Aorta (tissue), 5 donors: ENCODE measurements around the gene SHLD2. TPM values are rescaled to one million over a fixed set of nuclear protein-coding genes. Genes with fewer than 3 reads are reported as not detected.
"Not testable (repeated sequence)": the region's sequence is repeated elsewhere in the genome, so short reads cannot be mapped to it uniquely, and the experiment has no call there.

ENCODE experiments used
- ATAC-seq: fragments of 200-7000 bp; cut with Tn5 transposase; one replicate; pipeline ENCODE4 v1.9.1; 2022; ENCODE audit warnings: moderate library complexity; ENCODE audit not compliant: low FRiP score
- DNase-seq, 2 donors: peaks; one replicate each; pipeline ENCODE4 v3.0.0-alpha.2; 2020
- H3K27ac ChIP-seq, 2 donors: one replicate each; pipeline ENCODE4 v1.5.1; 2013; ENCODE audit warnings: low read length in 2 of 2, mild to moderate bottlenecking in 2 of 2, moderate library complexity in 2 of 2, control low read depth in 1 of 2, inconsistent platforms in 1 of 2, low read depth in 1 of 2
- H3K27me3 ChIP-seq, 2 donors: one replicate each; pipeline ENCODE4 v1.6.1; 2013; ENCODE audit warnings: control low read depth in 1 of 2, low read length in 1 of 2, mild to moderate bottlenecking in 1 of 2, moderate library complexity in 1 of 2; ENCODE audit not compliant: insufficient read depth in 2 of 2, control insufficient read depth in 1 of 2
- H3K36me3 ChIP-seq, 2 donors: one replicate each; pipeline ENCODE4 v1.6.1; 2013; ENCODE audit warnings: control low read depth in 1 of 2, low read length in 1 of 2, mild to moderate bottlenecking in 1 of 2; ENCODE audit not compliant: insufficient read depth in 2 of 2, control insufficient read depth in 1 of 2
- H3K4me1 ChIP-seq, 2 donors: one replicate each; pipeline ENCODE4 v1.6.1; 2013; ENCODE audit warnings: low read length in 2 of 2, control low read depth in 1 of 2, mild to moderate bottlenecking in 1 of 2, moderate library complexity in 1 of 2; ENCODE audit not compliant: insufficient read depth in 2 of 2, control insufficient read depth in 1 of 2
- H3K4me3 ChIP-seq, 2 donors: one replicate each; pipeline ENCODE4 v1.5.1; 2013; ENCODE audit warnings: low read length in 2 of 2, control low read depth in 1 of 2, mild to moderate bottlenecking in 1 of 2
- H3K9me3 ChIP-seq: one replicate; pipeline ENCODE4 v1.6.1; 2013; ENCODE audit warnings: mild to moderate bottlenecking, low read length; ENCODE audit not compliant: control insufficient read depth
- WGBS, 2 donors: extraction: QIAGEN DNeasy Blood & Tissue Kit; methylation state at CpG; one replicate each; pipeline ENCODE4 v1.1.7; 2013; 5-methylcytosine and 5-hydroxymethylcytosine counted together
- intact Hi-C, 2 donors: fragments of 100-400 bp; cut with DNase I; formaldehyde crosslinking; loops; one replicate each; pipeline versions ENCODE4 v1.14.2 to v1.15.0; 2022
- polyA plus RNA-seq, 2 donors: library from polyadenylated mRNA; stranded (reverse); fragments of 200-250 nt; gene quantifications; one replicate each; pipeline ENCODE4 v1.2.3, GENCODE V29; 2013
- total RNA-seq, 2 donors: library from RNA; stranded (reverse); fragmentation: NEBNext Ultra II Directional; extraction: Animal tissue kit (Norgen Biotek cat#: 25700); gene quantifications; one replicate each; pipeline ENCODE4 v1.2.1, GENCODE V29; 2021
- donor health status: healthy with polysubstance abuse.
- donor health status: Bipolar disorder and iron deficiency.
- donor health status: DM: no; HTN: no; CAD: no.
- donor health status: DM: no; HTN: no; CAD: no.
- donor health status: DM: yes; HTN: yes; CAD: no.

The SHLD2 gene
- total and polyA plus RNA-seq, 4 donors = 15.6 to 24.5 (median 21.4) TPM

- intact Hi-C loops, H3K27me3 ChIP-seq, H3K27ac ChIP-seq, ATAC-seq, H3K4me3 ChIP-seq, DNase-seq, H3K4me1 ChIP-seq, H3K36me3 ChIP-seq, H3K9me3 ChIP-seq: not testable (repeated sequence)
- 95 to 97% methylated on average over 4 to 9 of the region's 20 CpGs for WGBS, 2 donors
These were observed 133.2 kb downstream of the SHLD2 start for GRCh38 chr10:87228247-87228646.

- H3K4me1 ChIP-seq, H3K27ac ChIP-seq, DNase-seq, intact Hi-C loops, H3K36me3 ChIP-seq, H3K27me3 ChIP-seq, ATAC-seq, H3K4me3 ChIP-seq, H3K9me3 ChIP-seq: not testable (repeated sequence)
- 90 to 94% methylated on average over 7 to 9 of the region's 9 CpGs for WGBS, 2 donors
These were observed 134.2 kb downstream of the SHLD2 start for GRCh38 chr10:87229211-87229610.

- DNase-seq, intact Hi-C loops, ATAC-seq, H3K36me3 ChIP-seq, H3K4me3 ChIP-seq, H3K4me1 ChIP-seq, H3K27me3 ChIP-seq, H3K27ac ChIP-seq, H3K9me3 ChIP-seq: not testable (repeated sequence)
- 75 to 84% methylated on average over 1 to 5 of the region's 7 CpGs for WGBS, 2 donors
These were observed 139.8 kb downstream of the SHLD2 start for GRCh38 chr10:87234854-87235253.

- H3K27ac ChIP-seq, H3K36me3 ChIP-seq, ATAC-seq, H3K9me3 ChIP-seq, H3K27me3 ChIP-seq, DNase-seq, intact Hi-C loops, H3K4me1 ChIP-seq, H3K4me3 ChIP-seq: not testable (repeated sequence)
- WGBS, 2 donors = 97 to 99% methylated on average over 3 of the region's 5 CpGs
These were observed 142.2 kb downstream of the SHLD2 start for GRCh38 chr10:87237244-87237643.

- intact Hi-C loops, H3K4me1 ChIP-seq, H3K4me3 ChIP-seq, ATAC-seq, H3K36me3 ChIP-seq, H3K27me3 ChIP-seq, H3K27ac ChIP-seq, H3K9me3 ChIP-seq, DNase-seq: not testable (repeated sequence)
- WGBS, 2 donors = 59 to 68% methylated on average over 2 of the region's 6 CpGs
These were observed 144.4 kb downstream of the SHLD2 start for GRCh38 chr10:87239346-87239808.

Other genes starting within 250 kb of the SHLD2 start
- 10 to 100 TPM; 50.5 to 85.6 TPM for gene MMRN2, start 137.6 kb upstream of the SHLD2 start, total RNA-seq
- gene MMRN2, start 137.6 kb upstream of the SHLD2 start, polyA plus RNA-seq = 1 to 10 TPM in 1 of 2 donors, under 1 TPM in 1; 0.63 to 8.5 TPM
- gene SNCG, start 136.6 kb upstream of the SHLD2 start, total RNA-seq = 100 to 1,000 TPM in 1 of 2 donors, 10 to 100 TPM in 1; 70.0 to 123 TPM
- 100 to 1,000 TPM in 1 of 2 donors, 10 to 100 TPM in 1; 74.0 to 209 TPM for gene SNCG, start 136.6 kb upstream of the SHLD2 start, polyA plus RNA-seq
- 100 to 1,000 TPM; 520 to 688 TPM for gene ADIRF, start 126.7 kb upstream of the SHLD2 start, total RNA-seq
- 1,000 to 10,000 TPM in 1 of 2 donors, 100 to 1,000 TPM in 1; 715 to 1,837 TPM for gene ADIRF, start 126.7 kb upstream of the SHLD2 start, polyA plus RNA-seq
- not detected for gene FAM25A, start 74.9 kb upstream of the SHLD2 start, total RNA-seq
- gene FAM25A, start 74.9 kb upstream of the SHLD2 start, polyA plus RNA-seq = not detected
- gene GLUD1, start 363 bp upstream of the SHLD2 start, total RNA-seq = 100 to 1,000 TPM; 107 to 118 TPM
- 10 to 100 TPM; 71.7 to 80.9 TPM for gene GLUD1, start 363 bp upstream of the SHLD2 start, polyA plus RNA-seq
- 1 to 10 TPM in 1 of 2 donors, under 1 TPM in 1; 0.66 to 1.0 TPM for gene NUTM2A, start 130.2 kb downstream of the SHLD2 start, total RNA-seq
- gene NUTM2A, start 130.2 kb downstream of the SHLD2 start, polyA plus RNA-seq = under 1 TPM in 1 of 2 donors, not detected in 1; 0.59 TPM